Measurements from ENCODE around the gene CCDC27. TPM values are rescaled to one million over a fixed set of nuclear protein-coding genes. Genes with fewer than 3 reads are reported as not detected.

Gene CCDC27
- total RNA-seq, 1 experiment from 2014 or later = not detected

- DNase-seq (ENCODE audit: low read depth) = no peak
These were observed 65.8 kb downstream of the CCDC27 start for GRCh38 chr1:3817821-3818597.

- no peak for DNase-seq (ENCODE audit: low read depth)
These were observed 67.5 kb downstream of the CCDC27 start for GRCh38 chr1:3819771-3820200.

- DNase-seq (ENCODE audit: low read depth) = no peak
These were observed 68.1 kb downstream of the CCDC27 start for GRCh38 chr1:3820316-3820715.

- DNase-seq (ENCODE audit: low read depth) = no peak
These were observed 68.8 kb downstream of the CCDC27 start for GRCh38 chr1:3821004-3821403.

Other genes starting within 250 kb of the CCDC27 start
- 4.7 and 6.3 TPM in 2 replicates for gene MEGF6, start 140.9 kb upstream of the CCDC27 start, total RNA-seq (2014; rRNA removed; shearing (Covaris generic))
- gene TPRG1L, start 127.4 kb upstream of the CCDC27 start, total RNA-seq (2014; rRNA removed; shearing (Covaris generic)) = 9.6 and 10.7 TPM in 2 replicates
- 17.6 and 21.1 TPM in 2 replicates for gene WRAP73, start 102.3 kb upstream of the CCDC27 start, total RNA-seq (2014; rRNA removed; shearing (Covaris generic))
- gene TP73, start 99.9 kb upstream of the CCDC27 start, total RNA-seq (2014; rRNA removed; shearing (Covaris generic)) = not detected in 2 replicates
- gene SMIM1, start 20.3 kb downstream of the CCDC27 start, total RNA-seq (2014; rRNA removed; shearing (Covaris generic)) = 3.4 TPM in 1 of 2 replicates, not detected in the other
- 19.2 and 25.3 TPM in 2 replicates for gene LRRC47, start 44.0 kb downstream of the CCDC27 start, total RNA-seq (2014; rRNA removed; shearing (Covaris generic))
- gene CEP104, start 104.8 kb downstream of the CCDC27 start, total RNA-seq (2014; rRNA removed; shearing (Covaris generic)) = 11.5 and 32.6 TPM in 2 replicates
- 4.4 and 9.4 TPM in 2 replicates for gene DFFB, start 105.0 kb downstream of the CCDC27 start, total RNA-seq (2014; rRNA removed; shearing (Covaris generic))
- 45.2 and 55.0 TPM in 2 replicates for gene C1orf174, start 147.8 kb downstream of the CCDC27 start, total RNA-seq (2014; rRNA removed; shearing (Covaris generic))